HCT116 (cell line): ENCODE data around the gene RRAD. TPM values are rescaled to one million over a fixed set of nuclear protein-coding genes. Genes with fewer than 3 reads are reported as not detected.

Experiments used
- ATAC-seq: fragments of 200-7000 bp; cut with Tn5 transposase; 2 replicates; pipeline ENCODE4 v1.9.1; 2020; ENCODE audit warnings: mild to moderate bottlenecking, moderate library complexity
- BruUV-seq: library from RNA; stranded (reverse); fragments of 400-500 nt; replicated peaks from 2 replicates; lab custom pipeline; 2021; lab: Mats Ljungman, UMichigan
- CTCF ChIA-PET: fragments of 300-600 bp; sonication (Branson Sonifier 250); formaldehyde crosslinking; loops from one replicate; lab custom pipeline; 2021; ENCODE audit warnings: antibody characterized with exemption; lab: Charles Lee
- POLR2A ChIA-PET: fragments of 300-600, 350-600 bp; sonication (Branson Sonifier 250); formaldehyde crosslinking; loops from one replicate; lab custom pipeline; 2021; ENCODE audit warnings: antibody characterized with exemption; lab: Charles Lee
- RAD21 ChIA-PET, 2 experiments: fragments of 300-600 bp; sonication (Branson Sonifier 250); formaldehyde crosslinking; loops; one replicate each; lab custom pipeline; 2023; ENCODE audit warnings: low total read pairs in 2 of 2; ENCODE audit not compliant: uncharacterized antibody in 2 of 2, unreplicated experiment in 2 of 2, low non-redundant PET in 1 of 2; lab: Charles Lee
- DNase-seq: peaks from one replicate; pipeline ENCODE4 v3.0.0-alpha.2; 2010; ENCODE audit warnings: low read depth, low spot score
- H2AFZ ChIP-seq: fragments of 200-600 bp; shearing (Covaris generic), sonication (generic); 2 replicates; pipeline ENCODE4 v1.6.1; 2017; ENCODE audit warnings: low read depth, mixed run types, mixed read lengths, antibody characterized with exemption, low read length; ENCODE audit not compliant: poor library complexity, severe bottlenecking
- H3K27ac ChIP-seq: 2 replicates; pipeline ENCODE4 v1.5.1; 2012; ENCODE audit warnings: low read depth, low read length
- H3K27me3 ChIP-seq: fragments of 200-600 bp; sonication (generic); 2 replicates; pipeline ENCODE4 v1.6.1; 2016; ENCODE audit warnings: mixed run types, low read length, mixed read lengths; ENCODE audit not compliant: insufficient read depth
- H3K36me3 ChIP-seq, 2 experiments: fragments of 200-500 bp in 1 of 2; fragments of 200-600 bp in 1 of 2; sonication (Bioruptor generic) in 1 of 2; sonication (generic) in 1 of 2; 2 replicates each; pipeline versions ENCODE4 v1.5.1 to v1.6.1; 2014 to 2016; ENCODE audit warnings: low read length in 2 of 2, inconsistent platforms in 1 of 2, mixed read lengths in 1 of 2, mixed run types in 1 of 2; ENCODE audit not compliant: insufficient read depth in 2 of 2, control insufficient read depth in 1 of 2
- H3K4me1 ChIP-seq, 2 experiments: fragments of 200-600 bp in 1 of 2; sonication (generic) in 1 of 2; 2 replicates each; pipeline versions ENCODE4 v1.5.1 to v1.6.1; 2012 to 2017; ENCODE audit warnings: low read length in 2 of 2, inconsistent platforms in 1 of 2, mild to moderate bottlenecking in 1 of 2, mixed read lengths in 1 of 2, mixed run types in 1 of 2, moderate library complexity in 1 of 2; ENCODE audit not compliant: insufficient read depth in 2 of 2, control insufficient read depth in 1 of 2
- H3K4me2 ChIP-seq: fragments of 200-600 bp; sonication (generic); 2 replicates; pipeline ENCODE4 v1.6.1; 2017; ENCODE audit warnings: mixed run types, low read length, mixed read lengths
- H3K4me3 ChIP-seq, 2 experiments: fragments of 200-600 bp in 1 of 2; sonication (generic) in 1 of 2; replicated peaks in 1 of 2; 2 replicates each; pipeline ENCODE4 v1.5.1; 2011 to 2016; ENCODE audit warnings: low read length in 2 of 2, control low read depth in 1 of 2, low read depth in 1 of 2, mild to moderate bottlenecking in 1 of 2, mixed read lengths in 1 of 2, mixed run types in 1 of 2
- H3K79me2 ChIP-seq: fragments of 200-600 bp; sonication (generic); 2 replicates; pipeline ENCODE4 v1.6.1; 2017; ENCODE audit warnings: mild to moderate bottlenecking, mixed run types, low read length, moderate library complexity, mixed read lengths; ENCODE audit not compliant: insufficient read depth
- H3K9ac ChIP-seq: fragments of 200-600 bp; sonication (generic); 2 replicates; pipeline ENCODE4 v1.6.1; 2016; ENCODE audit warnings: low read length, mixed read lengths
- H3K9me2 ChIP-seq: fragments of 200-600 bp; sonication (generic), shearing (Covaris generic); 2 replicates; pipeline ENCODE4 v1.6.1; 2017; ENCODE audit warnings: mixed run types, mild to moderate bottlenecking, moderate library complexity; ENCODE audit not compliant: insufficient read depth
- H3K9me3 ChIP-seq, 2 experiments: fragments of 200-500 bp in 1 of 2; fragments of 200-600 bp in 1 of 2; sonication (Bioruptor generic) in 1 of 2; sonication (generic) in 1 of 2; 2 replicates each; pipeline ENCODE4 v1.6.1; 2014 to 2017; ENCODE audit warnings: low read length in 2 of 2, mixed read lengths in 2 of 2, inconsistent platforms in 1 of 2, low read depth in 1 of 2, mild to moderate bottlenecking in 1 of 2, mixed run types in 1 of 2, moderate library complexity in 1 of 2; ENCODE audit not compliant: control insufficient read depth in 1 of 2, insufficient read depth in 1 of 2
- H4K20me1 ChIP-seq: fragments of 200-600 bp; sonication (generic), shearing (Covaris generic); 2 replicates; pipeline ENCODE4 v1.6.1; 2017; ENCODE audit warnings: mixed run types, mild to moderate bottlenecking, moderate library complexity; ENCODE audit not compliant: insufficient read depth
- ATF3 ChIP-seq: IDR thresholded peaks from 2 replicates; pipeline ENCODE4 v1.6.1; 2012
- CTCF ChIP-seq, 3 experiments: fragments of 200-600 bp in 1 of 3; sonication (generic) in 1 of 3; IDR thresholded peaks in 2 of 3; conservative IDR thresholded peaks in 1 of 3; 2 replicates each; pipeline ENCODE4 v1.5.1; 2012 to 2017; ENCODE audit warnings: low read depth in 2 of 3, low read length in 2 of 3, antibody characterized with exemption in 1 of 3, borderline replicate concordance in 1 of 3, control low read depth in 1 of 3, mild to moderate bottlenecking in 1 of 3, mixed read lengths in 1 of 3, mixed run types in 1 of 3, moderate library complexity in 1 of 3; ENCODE audit not compliant: insufficient read depth in 1 of 3
- EZH2 ChIP-seq: fragments of 200-600 bp; sonication (generic); IDR thresholded peaks from 2 replicates; pipeline ENCODE4 v1.6.1; 2017; ENCODE audit warnings: antibody characterized with exemption, mixed run types
- MAX ChIP-seq: IDR thresholded peaks from 2 replicates; pipeline ENCODE4 v1.6.1; 2012
- RAD21 ChIP-seq: IDR thresholded peaks from 2 replicates; pipeline ENCODE4 v1.6.1; 2012; ENCODE audit warnings: low read depth, mild to moderate bottlenecking
- REST ChIP-seq: IDR thresholded peaks from 2 replicates; pipeline ENCODE4 v1.6.1; 2012; ENCODE audit warnings: low read depth
- SP1 ChIP-seq: IDR thresholded peaks from 2 replicates; pipeline ENCODE4 v1.6.1; 2012; ENCODE audit warnings: low read depth
- SRF ChIP-seq: IDR thresholded peaks from 2 replicates; pipeline ENCODE4 v1.6.1; 2012; ENCODE audit warnings: low read depth
- YY1 ChIP-seq: IDR thresholded peaks from 2 replicates; pipeline ENCODE4 v1.6.1; 2011; ENCODE audit warnings: low read length, low read depth, moderate library complexity, mild to moderate bottlenecking; ENCODE audit not compliant: insufficient replicate concordance; ENCODE audit errors: extremely low read depth
- ZBTB33 ChIP-seq: IDR thresholded peaks from 2 replicates; pipeline ENCODE4 v1.6.1; 2011; ENCODE audit warnings: mild to moderate bottlenecking, low read length, moderate library complexity; ENCODE audit not compliant: insufficient replicate concordance; ENCODE audit errors: extremely low read depth
- ZFX ChIP-seq: fragments of 450-650 bp; IDR thresholded peaks from 2 replicates; pipeline ENCODE4 v1.6.1; 2017
- intact Hi-C: fragments of 100-400 bp; cut with micrococcal nuclease; formaldehyde crosslinking; loops from 2 replicates; pipeline ENCODE4 v1.10.0; 2022
- total RNA-seq: library from RNA; stranded (reverse); gene quantifications from one replicate; pipeline ENCODE4 v1.2.1, GENCODE V29; 2021; ENCODE audit not compliant: unreplicated experiment

The RRAD gene
- total RNA-seq, 1 experiment from 2014 or later: 2.2 TPM

GRCh38 chr16:66904846-66905632, 20.3 kb downstream of the RRAD start:
- Histone ChIP-seq H3K9me3 (no peaks in the 10 kb centered on the region), H2AFZ (no peak overlapping the region), H3K36me3 (no peaks in the 10 kb centered on the region), H3K79me2 (no peaks in the 10 kb centered on the region), H3K4me1 (peaks cover 14 to 19% of the 10 kb centered on the region in 2 experiments), H4K20me1 (no peaks in the 10 kb centered on the region), H3K9ac (no peak overlapping the region), H3K9me2 (no peaks in the 10 kb centered on the region), H3K27me3 (no peaks in the 10 kb centered on the region)
- no peak for ATAC-seq
- POLR2A ChIA-PET: no interaction called here
- BruUV-seq: no TSS peak
- intact Hi-C loops: no loop called here
- CTCF ChIA-PET: interaction anchor here (1.0 kb wide), 1 partner anchor 10 kb away, joined by 5 read pairs; no protein-coding TSS in a partner anchor
- RAD21 ChIA-PET: no interaction called here
- DNase-seq: no peak
- TF ChIP-seq MAX: no peak
- no peak for TF ChIP-seq RAD21
- no peak for TF ChIP-seq ZFX
- TF ChIP-seq REST: no peak
- no peak for TF ChIP-seq ATF3
- TF ChIP-seq SRF: no peak
- TF ChIP-seq YY1: no peak
- no peak for TF ChIP-seq ZBTB33
- no peak for TF ChIP-seq EZH2
- TF ChIP-seq CTCF (IDR thresholded peaks at IDR 0.05 in 2 of 3, conservative IDR thresholded peaks at IDR 0.05 in 1 of 3; ENCODE audit: borderline replicate concordance in 1 of 3, insufficient read depth in 1 of 3, low read depth in 2 of 3, low read length in 2 of 3): no peak
- TF ChIP-seq SP1: no peak
- TF ChIP-seq, all 23 proteins: peak for 0
- no peak overlapping the region for H3K4me3 ChIP-seq
- peak overlapping the region; percentile 42 for H3K4me2 ChIP-seq
- H3K27ac ChIP-seq: no peak overlapping the region
